H9 (cell line): ENCODE results near the gene CDH22. TPM values are rescaled to one million over a fixed set of nuclear protein-coding genes. Genes with fewer than 3 reads are reported as not detected.

Experiments used
- DNase-seq: peaks from one replicate; pipeline ENCODE4 v3.0.0-alpha.2; 2017
- H2AFZ ChIP-seq: one replicate; pipeline ENCODE4 v1.6.1; 2013; ENCODE audit warnings: mild to moderate bottlenecking, low read length, control low read depth, moderate library complexity
- H2AK5ac ChIP-seq: 2 replicates; pipeline ENCODE4 v1.6.1; 2013; ENCODE audit warnings: low read length, control low read depth, mixed read lengths; ENCODE audit not compliant: insufficient read length
- H2BK120ac ChIP-seq: one replicate; pipeline ENCODE4 v1.6.1; 2013; ENCODE audit warnings: low read depth, mild to moderate bottlenecking, low read length, control low read depth, inconsistent platforms; ENCODE audit not compliant: poor library complexity, severe bottlenecking
- H2BK12ac ChIP-seq: 2 replicates; pipeline ENCODE4 v1.6.1; 2013; ENCODE audit warnings: low read length, control low read depth, mixed read lengths, low read depth; ENCODE audit not compliant: insufficient read length
- H2BK15ac ChIP-seq: 2 replicates; pipeline ENCODE4 v1.6.1; 2013; ENCODE audit warnings: low read depth, low read length, control low read depth
- H2BK20ac ChIP-seq: one replicate; pipeline ENCODE4 v1.6.1; 2013; ENCODE audit warnings: low read depth, mild to moderate bottlenecking, low read length, control low read depth, inconsistent platforms; ENCODE audit not compliant: poor library complexity, severe bottlenecking
- H2BK5ac ChIP-seq: 2 replicates; pipeline ENCODE4 v1.6.1; 2013; ENCODE audit warnings: low read length, control low read depth, mixed read lengths; ENCODE audit not compliant: insufficient read length
- H3K14ac ChIP-seq: 2 replicates; pipeline ENCODE4 v1.6.1; 2013; ENCODE audit warnings: low read length, control low read depth; ENCODE audit not compliant: insufficient read depth
- H3K18ac ChIP-seq: 2 replicates; pipeline ENCODE4 v1.6.1; 2013; ENCODE audit warnings: low read depth, mild to moderate bottlenecking, mixed read lengths, low read length, control low read depth; ENCODE audit not compliant: insufficient read length
- H3K23ac ChIP-seq: 2 replicates; pipeline ENCODE4 v1.6.1; 2013; ENCODE audit warnings: low read length, control low read depth, mixed read lengths, low read depth; ENCODE audit not compliant: insufficient read length
- H3K23me2 ChIP-seq: 2 replicates; pipeline ENCODE4 v1.6.1; 2013; ENCODE audit warnings: low read depth, mild to moderate bottlenecking, mixed read lengths, low read length, control low read depth; ENCODE audit not compliant: insufficient read length, poor library complexity, severe bottlenecking
- H3K27ac ChIP-seq: 2 replicates; pipeline ENCODE4 v1.5.1; 2013; ENCODE audit warnings: low read length, control low read depth, mixed read lengths, low read depth; ENCODE audit not compliant: insufficient read length
- H3K27me3 ChIP-seq: 2 replicates; pipeline ENCODE4 v1.6.1; 2013; ENCODE audit warnings: low read length, control low read depth, inconsistent platforms; ENCODE audit not compliant: insufficient read depth
- H3K4ac ChIP-seq: 2 replicates; pipeline ENCODE4 v1.6.1; 2013; ENCODE audit warnings: low read depth, mild to moderate bottlenecking, control low read depth, inconsistent platforms, low read length, moderate library complexity
- H3K4me1 ChIP-seq: 2 replicates; pipeline ENCODE4 v1.6.1; 2013; ENCODE audit warnings: low read length, control low read depth, inconsistent platforms; ENCODE audit not compliant: insufficient read depth
- H3K4me2 ChIP-seq: 2 replicates; pipeline ENCODE4 v1.6.1; 2013; ENCODE audit warnings: low read length, control low read depth, mixed read lengths; ENCODE audit not compliant: insufficient read length, insufficient read depth
- H3K56ac ChIP-seq: 2 replicates; pipeline ENCODE4 v1.6.1; 2013; ENCODE audit warnings: low read depth, mild to moderate bottlenecking, mixed read lengths, low read length, control low read depth; ENCODE audit not compliant: insufficient read length
- H3K79me1 ChIP-seq: 2 replicates; pipeline ENCODE4 v1.6.1; 2013; ENCODE audit warnings: low read depth, mild to moderate bottlenecking, moderate library complexity, low read length, control low read depth, inconsistent platforms; ENCODE audit not compliant: insufficient read depth, poor library complexity, severe bottlenecking
- H3K79me2 ChIP-seq: 2 replicates; pipeline ENCODE4 v1.6.1; 2013; ENCODE audit warnings: low read length, control low read depth, inconsistent platforms; ENCODE audit not compliant: insufficient read depth
- H3K9ac ChIP-seq: 2 replicates; pipeline ENCODE4 v1.6.1; 2013; ENCODE audit warnings: low read length, control low read depth, mixed read lengths; ENCODE audit not compliant: insufficient read length; ENCODE audit errors: extremely low read depth
- H3K9me3 ChIP-seq: one replicate; pipeline ENCODE4 v1.6.1; 2013; ENCODE audit warnings: low read depth, low read length, inconsistent platforms; ENCODE audit not compliant: control insufficient read depth
- H3T11ph ChIP-seq: one replicate; pipeline ENCODE4 v1.6.1; 2013; ENCODE audit warnings: mild to moderate bottlenecking, low read length, control low read depth, inconsistent platforms
- H4K20me1 ChIP-seq: one replicate; pipeline ENCODE4 v1.6.1; 2013; ENCODE audit not compliant: control insufficient read depth, insufficient read length, insufficient read depth
- H4K5ac ChIP-seq: 2 replicates; pipeline ENCODE4 v1.6.1; 2013; ENCODE audit warnings: low read depth, mild to moderate bottlenecking, mixed read lengths, low read length, control low read depth; ENCODE audit not compliant: insufficient read length
- H4K8ac ChIP-seq: replicated peaks from 2 replicates; pipeline ENCODE4 v1.6.1; 2013; ENCODE audit warnings: low read length, control low read depth, mixed read lengths, low read depth; ENCODE audit not compliant: insufficient read length
- H4K91ac ChIP-seq: 2 replicates; pipeline ENCODE4 v1.6.1; 2013; ENCODE audit warnings: low read depth, mild to moderate bottlenecking, moderate library complexity, mixed read lengths, low read length, control low read depth; ENCODE audit not compliant: insufficient read length
- H3K27ac Mint-ChIP-seq, 3 experiments: 2 replicates in 2 of 3; 3 replicates in 1 of 3; pipeline ENCODE4 v1.8.0; 2020 to 2021; ENCODE audit warnings: mixed read lengths in 3 of 3, mild to moderate bottlenecking in 1 of 3, moderate library complexity in 1 of 3
- H3K27me3 Mint-ChIP-seq: 2 replicates; pipeline ENCODE4 v1.8.0; 2021; ENCODE audit warnings: low read depth, mild to moderate bottlenecking, moderate library complexity, mixed read lengths
- H3K36me3 Mint-ChIP-seq, 3 experiments: 2 replicates in 2 of 3; 3 replicates in 1 of 3; pipeline ENCODE4 v1.8.0; 2020 to 2021; ENCODE audit warnings: low read depth in 3 of 3, mixed read lengths in 3 of 3; ENCODE audit not compliant: insufficient read depth in 1 of 3
- H3K4me1 Mint-ChIP-seq, 2 experiments: 2 replicates each; pipeline ENCODE4 v1.8.0; 2020; ENCODE audit warnings: mixed read lengths in 2 of 2
- H3K4me3 Mint-ChIP-seq, 2 experiments: 2 replicates in 1 of 2; 3 replicates in 1 of 2; pipeline ENCODE4 v1.8.0; 2020 to 2021; ENCODE audit warnings: mild to moderate bottlenecking in 2 of 2, mixed read lengths in 2 of 2, moderate library complexity in 1 of 2
- H3K9me3 Mint-ChIP-seq, 2 experiments: 2 replicates in 1 of 2; 3 replicates in 1 of 2; pipeline ENCODE4 v1.8.0; 2020; ENCODE audit warnings: mild to moderate bottlenecking in 2 of 2, mixed read lengths in 2 of 2, moderate library complexity in 1 of 2
- CTCF ChIP-seq: fragments of 200-600 bp; sonication (generic); conservative IDR thresholded peaks from 3 replicates; pipeline ENCODE4 v1.8.0; 2021; ENCODE audit warnings: antibody characterized with exemption, mild to moderate bottlenecking
- WGBS: extraction: QIAGEN DNeasy Blood & Tissue Kit; methylation state at CpG from one replicate; pipeline ENCODE4 v1.1.7; 2013; ENCODE audit warnings: missing lambda C conversion rate, low lambda C conversion rate, mixed read lengths; ENCODE audit not compliant: insufficient read length; ENCODE audit errors: extremely low coverage; 5-methylcytosine and 5-hydroxymethylcytosine counted together
- total RNA-seq: library from RNA; stranded (reverse); gene quantifications from 2 replicates; pipeline ENCODE4 v1.2.1, GENCODE V29; 2021

The CDH22 gene
- total RNA-seq, 1 experiment from 2014 or later, result not detected

DNA sequence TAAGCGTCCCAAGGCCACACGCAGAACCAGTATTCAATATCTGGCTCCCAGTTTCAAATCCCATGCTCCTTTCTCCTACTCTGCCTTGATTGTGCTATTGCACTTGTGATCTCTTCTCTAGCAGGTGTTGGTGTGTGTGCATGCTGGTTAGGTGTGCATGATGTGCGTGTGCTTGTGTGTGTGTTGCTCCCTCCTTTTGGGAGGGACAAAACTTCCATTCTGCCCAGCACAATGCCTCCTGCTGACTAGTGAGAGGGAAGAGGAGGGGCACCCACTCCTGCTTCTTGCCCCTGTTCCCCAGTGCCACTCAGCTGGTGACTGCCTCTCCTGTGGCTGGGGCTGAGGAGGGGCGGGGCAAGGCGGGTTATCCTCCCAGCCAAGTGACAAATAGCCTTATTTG is 170.5 kb downstream of the CDH22 start:
- no peak overlapping the region for H3K9ac ChIP-seq
- no peaks in the 10 kb centered on the region for H3K27me3 ChIP-seq
- peaks cover 29 to 47% of the 10 kb centered on the region in 2 experiments for H3K4me1 Mint-ChIP-seq
- no peak overlapping the region for H3K27ac Mint-ChIP-seq
- no peak overlapping the region for H3K4me3 Mint-ChIP-seq
- no peak overlapping the region for H2BK12ac ChIP-seq
- no peak overlapping the region for H2BK5ac ChIP-seq
- no peaks in the 10 kb centered on the region for H3K79me1 ChIP-seq
- no peak overlapping the region for H2BK120ac ChIP-seq
- no peak for DNase-seq
- H2AFZ ChIP-seq, result no peak overlapping the region
- no peak overlapping the region for H3K56ac ChIP-seq
- no peaks in the 10 kb centered on the region for H3K36me3 Mint-ChIP-seq
- H3K23ac ChIP-seq, result no peak overlapping the region
- H3K9me3 Mint-ChIP-seq, result no peaks in the 10 kb centered on the region; a peak in 1 of 5 replicates
- no peak overlapping the region for H3K18ac ChIP-seq
- no peak overlapping the region for H3K4ac ChIP-seq
- H2BK15ac ChIP-seq, result no peak overlapping the region
- no peak overlapping the region for H3K27ac ChIP-seq
- whole genome bisulfite sequencing, result no CpG with 5 or more reads among the region's 5 CpGs
- no peak overlapping the region for H3K14ac ChIP-seq
- H4K5ac ChIP-seq, result no peak overlapping the region
- H2AK5ac ChIP-seq, result no peak overlapping the region
- no peaks in the 10 kb centered on the region for H3K4me1 ChIP-seq
- no peak overlapping the region for H4K91ac ChIP-seq
- no peak overlapping the region for H3K4me2 ChIP-seq
- no peaks in the 10 kb centered on the region for H3K79me2 ChIP-seq
- H3T11ph ChIP-seq, result no peak overlapping the region
- no peaks in the 10 kb centered on the region for H4K20me1 ChIP-seq
- H3K23me2 ChIP-seq, result no peaks in the 10 kb centered on the region
- no peak for TF ChIP-seq CTCF
- peaks cover 27% of the 10 kb centered on the region for H3K27me3 Mint-ChIP-seq
- no peak overlapping the region for H2BK20ac ChIP-seq
- no peaks in the 10 kb centered on the region for H3K9me3 ChIP-seq
- H4K8ac ChIP-seq, result no peak overlapping the region
